GM06990 (cell line): ENCODE measurements around the gene MIA3.

ENCODE experiments used
- DNase-seq: peaks from one replicate; pipeline ENCODE4 v3.0.0-alpha.2; 2011; ENCODE audit not compliant: insufficient read length; ENCODE audit errors: extremely low read depth
- H3K27me3 ChIP-seq: replicated peaks from 2 replicates; pipeline ENCODE4 v1.6.0; 2011; ENCODE audit warnings: low read length; ENCODE audit not compliant: control insufficient read depth, insufficient read depth
- H3K36me3 ChIP-seq: 2 replicates; pipeline ENCODE4 v1.5.1; 2011; ENCODE audit warnings: low read length; ENCODE audit not compliant: control insufficient read depth, insufficient read depth
- H3K4me3 ChIP-seq: replicated peaks from 2 replicates; pipeline ENCODE4 v1.5.1; 2011; ENCODE audit warnings: low read depth, mild to moderate bottlenecking, control low read depth, low read length
- TF ChIP-seq, protein P1 (sequence below): IDR thresholded peaks from 2 replicates; pipeline ENCODE4 v1.5.1; 2011; ENCODE audit warnings: low read length, control low read depth, mild to moderate bottlenecking, inconsistent platforms; ENCODE audit not compliant: insufficient read depth, poor library complexity, severe bottlenecking

Gene MIA3

DNA sequence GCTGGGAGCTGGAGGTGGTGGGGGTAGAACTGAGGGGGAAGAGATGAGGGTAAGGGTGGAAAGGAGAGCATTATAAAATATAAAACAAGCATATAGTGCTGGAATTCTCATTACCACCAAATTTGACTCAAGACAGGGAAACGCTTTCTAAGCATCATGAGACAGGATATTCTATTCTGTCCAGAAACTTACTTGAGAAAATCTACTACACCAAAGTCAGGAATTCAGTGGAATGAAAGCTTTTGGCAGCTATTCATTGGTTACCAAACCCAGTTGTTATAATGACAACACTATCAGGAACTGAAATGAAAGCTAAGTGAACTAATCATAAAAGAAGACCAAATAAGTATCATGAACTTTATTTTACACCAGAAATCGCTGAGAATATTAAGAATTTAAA lies 79.9 kb downstream of the MIA3 start:
- no peak overlapping the region for H3K4me3 ChIP-seq
- TF ChIP-seq, protein P1, sequence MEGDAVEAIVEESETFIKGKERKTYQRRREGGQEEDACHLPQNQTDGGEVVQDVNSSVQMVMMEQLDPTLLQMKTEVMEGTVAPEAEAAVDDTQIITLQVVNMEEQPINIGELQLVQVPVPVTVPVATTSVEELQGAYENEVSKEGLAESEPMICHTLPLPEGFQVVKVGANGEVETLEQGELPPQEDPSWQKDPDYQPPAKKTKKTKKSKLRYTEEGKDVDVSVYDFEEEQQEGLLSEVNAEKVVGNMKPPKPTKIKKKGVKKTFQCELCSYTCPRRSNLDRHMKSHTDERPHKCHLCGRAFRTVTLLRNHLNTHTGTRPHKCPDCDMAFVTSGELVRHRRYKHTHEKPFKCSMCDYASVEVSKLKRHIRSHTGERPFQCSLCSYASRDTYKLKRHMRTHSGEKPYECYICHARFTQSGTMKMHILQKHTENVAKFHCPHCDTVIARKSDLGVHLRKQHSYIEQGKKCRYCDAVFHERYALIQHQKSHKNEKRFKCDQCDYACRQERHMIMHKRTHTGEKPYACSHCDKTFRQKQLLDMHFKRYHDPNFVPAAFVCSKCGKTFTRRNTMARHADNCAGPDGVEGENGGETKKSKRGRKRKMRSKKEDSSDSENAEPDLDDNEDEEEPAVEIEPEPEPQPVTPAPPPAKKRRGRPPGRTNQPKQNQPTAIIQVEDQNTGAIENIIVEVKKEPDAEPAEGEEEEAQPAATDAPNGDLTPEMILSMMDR = no peak
- no peaks in the 10 kb centered on the region for H3K27me3 ChIP-seq
- no peak for DNase-seq
- H3K36me3 ChIP-seq = no peaks in the 10 kb centered on the region; the same call in 1 of the 2 replicates

DNA sequence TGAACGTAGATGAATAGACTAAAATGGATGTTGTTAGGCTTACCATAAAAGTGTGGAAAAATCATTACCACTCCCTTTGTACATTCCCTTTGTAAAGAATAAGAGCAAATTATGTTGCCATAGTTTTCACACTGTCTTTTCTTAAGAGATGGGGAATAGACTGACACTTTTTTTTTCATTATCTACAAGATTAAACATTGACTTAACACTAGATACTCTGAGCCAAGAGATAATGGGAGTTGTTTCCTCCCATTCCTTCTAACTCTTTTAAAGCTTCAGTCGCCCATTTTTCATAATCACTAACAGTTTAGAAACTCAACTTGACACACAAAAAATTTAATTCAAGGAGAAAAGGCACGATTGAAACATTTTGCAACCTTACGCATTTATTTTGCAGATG lies 84.3 kb downstream of the MIA3 start:
- Histone ChIP-seq H3K27me3 (no peaks in the 10 kb centered on the region), H3K36me3 (no peaks in the 10 kb centered on the region), H3K4me3 (no peak overlapping the region)
- DNase-seq = no peak
- TF ChIP-seq, protein P1 = no peak

DNA sequence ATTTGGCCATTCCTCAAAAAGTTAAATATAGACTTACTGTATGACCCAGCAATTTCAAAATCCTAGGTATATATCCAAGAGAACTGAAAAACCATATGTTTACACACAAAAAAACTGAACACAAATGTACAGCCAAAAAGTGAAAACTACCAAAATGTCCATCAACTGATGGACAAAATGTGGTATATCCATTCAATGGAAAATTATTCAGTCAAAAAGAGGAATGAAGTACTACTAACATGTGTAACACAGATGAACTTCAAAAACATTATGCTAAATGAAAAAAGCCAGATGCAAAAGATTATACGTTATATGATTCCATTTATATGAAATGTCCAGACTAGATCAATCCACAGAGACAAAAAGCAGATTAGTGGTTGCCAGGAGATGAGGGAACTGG lies 86.4 kb downstream of the MIA3 start:
- DNase-seq = no peak
- Histone ChIP-seq H3K36me3 (no peaks in the 10 kb centered on the region), H3K27me3 (no peaks in the 10 kb centered on the region), H3K4me3 (no peak overlapping the region)
- TF ChIP-seq, protein P1 = no peak

- no peak for DNase-seq
- Histone ChIP-seq H3K4me3 (no peak overlapping the region), H3K36me3 (no peaks in the 10 kb centered on the region), H3K27me3 (no peaks in the 10 kb centered on the region)
- TF ChIP-seq, protein P1 = no peak
These were observed 88.9 kb downstream of the MIA3 start for GRCh38 chr1:222706815-222707214.

DNA sequence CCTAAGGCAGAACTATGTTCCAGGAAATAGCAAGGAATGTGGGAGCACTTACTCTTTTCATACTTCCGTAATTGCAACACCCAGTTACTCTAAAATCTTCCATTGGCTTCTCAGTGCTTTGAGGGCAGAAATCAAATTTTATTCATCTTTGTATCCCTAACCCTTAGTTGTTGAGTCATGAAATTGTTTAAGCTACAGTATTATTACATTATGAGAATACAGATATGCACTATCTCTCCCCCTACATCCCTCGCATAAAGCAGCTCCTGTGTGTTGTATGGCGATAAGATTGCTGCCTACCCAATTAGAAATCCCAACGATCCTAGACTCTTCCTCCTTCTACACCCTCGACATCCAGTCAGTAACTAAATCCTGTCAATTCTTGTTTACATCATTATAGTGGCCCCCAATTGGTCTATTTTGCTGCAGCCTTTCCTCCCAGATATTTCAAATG lies 91.8 kb downstream of the MIA3 start:
- Histone ChIP-seq H3K27me3 (no peaks in the 10 kb centered on the region), H3K4me3 (no peak overlapping the region), H3K36me3 (no peaks in the 10 kb centered on the region)
- TF ChIP-seq, protein P1 = no peak
- DNase-seq = no peak
